HCT116 (cell line): ENCODE data around the gene CELF1. TPM values are rescaled to one million over a fixed set of nuclear protein-coding genes. Genes with fewer than 3 reads are reported as not detected.

ENCODE experiments used
- ATAC-seq: fragments of 200-7000 bp; cut with Tn5 transposase; 2 replicates; pipeline ENCODE4 v1.9.1; 2020; ENCODE audit warnings: mild to moderate bottlenecking, moderate library complexity
- BruUV-seq: library from RNA; stranded (reverse); fragments of 400-500 nt; replicated peaks from 2 replicates; lab custom pipeline; 2021; lab: Mats Ljungman, UMichigan
- CTCF ChIA-PET: fragments of 300-600 bp; sonication (Branson Sonifier 250); formaldehyde crosslinking; loops from one replicate; lab custom pipeline; 2021; ENCODE audit warnings: antibody characterized with exemption; lab: Charles Lee
- POLR2A ChIA-PET: fragments of 300-600, 350-600 bp; sonication (Branson Sonifier 250); formaldehyde crosslinking; loops from one replicate; lab custom pipeline; 2021; ENCODE audit warnings: antibody characterized with exemption; lab: Charles Lee
- RAD21 ChIA-PET, 2 experiments: fragments of 300-600 bp; sonication (Branson Sonifier 250); formaldehyde crosslinking; loops; one replicate each; lab custom pipeline; 2023; ENCODE audit warnings: low total read pairs in 2 of 2; ENCODE audit not compliant: uncharacterized antibody in 2 of 2, unreplicated experiment in 2 of 2, low non-redundant PET in 1 of 2; lab: Charles Lee
- DNase-seq: peaks from one replicate; pipeline ENCODE4 v3.0.0-alpha.2; 2010; ENCODE audit warnings: low read depth, low spot score
- H2AFZ ChIP-seq: fragments of 200-600 bp; shearing (Covaris generic), sonication (generic); 2 replicates; pipeline ENCODE4 v1.6.1; 2017; ENCODE audit warnings: low read depth, mixed run types, mixed read lengths, antibody characterized with exemption, low read length; ENCODE audit not compliant: poor library complexity, severe bottlenecking
- H3K27ac ChIP-seq: 2 replicates; pipeline ENCODE4 v1.5.1; 2012; ENCODE audit warnings: low read depth, low read length
- H3K27me3 ChIP-seq: fragments of 200-600 bp; sonication (generic); 2 replicates; pipeline ENCODE4 v1.6.1; 2016; ENCODE audit warnings: mixed run types, low read length, mixed read lengths; ENCODE audit not compliant: insufficient read depth
- H3K36me3 ChIP-seq, 2 experiments: fragments of 200-500 bp in 1 of 2; fragments of 200-600 bp in 1 of 2; sonication (Bioruptor generic) in 1 of 2; sonication (generic) in 1 of 2; 2 replicates each; pipeline versions ENCODE4 v1.5.1 to v1.6.1; 2014 to 2016; ENCODE audit warnings: low read length in 2 of 2, inconsistent platforms in 1 of 2, mixed read lengths in 1 of 2, mixed run types in 1 of 2; ENCODE audit not compliant: insufficient read depth in 2 of 2, control insufficient read depth in 1 of 2
- H3K4me1 ChIP-seq, 2 experiments: fragments of 200-600 bp in 1 of 2; sonication (generic) in 1 of 2; 2 replicates each; pipeline versions ENCODE4 v1.5.1 to v1.6.1; 2012 to 2017; ENCODE audit warnings: low read length in 2 of 2, inconsistent platforms in 1 of 2, mild to moderate bottlenecking in 1 of 2, mixed read lengths in 1 of 2, mixed run types in 1 of 2, moderate library complexity in 1 of 2; ENCODE audit not compliant: insufficient read depth in 2 of 2, control insufficient read depth in 1 of 2
- H3K4me2 ChIP-seq: fragments of 200-600 bp; sonication (generic); 2 replicates; pipeline ENCODE4 v1.6.1; 2017; ENCODE audit warnings: mixed run types, low read length, mixed read lengths
- H3K4me3 ChIP-seq, 2 experiments: fragments of 200-600 bp in 1 of 2; sonication (generic) in 1 of 2; replicated peaks in 1 of 2; 2 replicates each; pipeline ENCODE4 v1.5.1; 2011 to 2016; ENCODE audit warnings: low read length in 2 of 2, control low read depth in 1 of 2, low read depth in 1 of 2, mild to moderate bottlenecking in 1 of 2, mixed read lengths in 1 of 2, mixed run types in 1 of 2
- H3K79me2 ChIP-seq: fragments of 200-600 bp; sonication (generic); 2 replicates; pipeline ENCODE4 v1.6.1; 2017; ENCODE audit warnings: mild to moderate bottlenecking, mixed run types, low read length, moderate library complexity, mixed read lengths; ENCODE audit not compliant: insufficient read depth
- H3K9ac ChIP-seq: fragments of 200-600 bp; sonication (generic); 2 replicates; pipeline ENCODE4 v1.6.1; 2016; ENCODE audit warnings: low read length, mixed read lengths
- H3K9me2 ChIP-seq: fragments of 200-600 bp; sonication (generic), shearing (Covaris generic); 2 replicates; pipeline ENCODE4 v1.6.1; 2017; ENCODE audit warnings: mixed run types, mild to moderate bottlenecking, moderate library complexity; ENCODE audit not compliant: insufficient read depth
- H3K9me3 ChIP-seq, 2 experiments: fragments of 200-500 bp in 1 of 2; fragments of 200-600 bp in 1 of 2; sonication (Bioruptor generic) in 1 of 2; sonication (generic) in 1 of 2; 2 replicates each; pipeline ENCODE4 v1.6.1; 2014 to 2017; ENCODE audit warnings: low read length in 2 of 2, mixed read lengths in 2 of 2, inconsistent platforms in 1 of 2, low read depth in 1 of 2, mild to moderate bottlenecking in 1 of 2, mixed run types in 1 of 2, moderate library complexity in 1 of 2; ENCODE audit not compliant: control insufficient read depth in 1 of 2, insufficient read depth in 1 of 2
- H4K20me1 ChIP-seq: fragments of 200-600 bp; sonication (generic), shearing (Covaris generic); 2 replicates; pipeline ENCODE4 v1.6.1; 2017; ENCODE audit warnings: mixed run types, mild to moderate bottlenecking, moderate library complexity; ENCODE audit not compliant: insufficient read depth
- CBX3 ChIP-seq: IDR thresholded peaks from 2 replicates; pipeline ENCODE4 v1.6.1; 2012; ENCODE audit warnings: low read depth
- EGR1 ChIP-seq: IDR thresholded peaks from 2 replicates; pipeline ENCODE4 v1.6.1; 2012; ENCODE audit warnings: low read depth
- ELF1 ChIP-seq: IDR thresholded peaks from 2 replicates; pipeline ENCODE4 v1.6.1; 2012; ENCODE audit warnings: low read depth, borderline replicate concordance
- FOSL1 ChIP-seq: IDR thresholded peaks from 2 replicates; pipeline ENCODE4 v1.6.1; 2012; ENCODE audit warnings: low read depth
- POLR2AphosphoS5 ChIP-seq: IDR thresholded peaks from 2 replicates; pipeline ENCODE4 v1.6.1; 2011; ENCODE audit warnings: mild to moderate bottlenecking, low read depth, low read length, moderate library complexity
- REST ChIP-seq: IDR thresholded peaks from 2 replicates; pipeline ENCODE4 v1.6.1; 2012; ENCODE audit warnings: low read depth
- SP1 ChIP-seq: IDR thresholded peaks from 2 replicates; pipeline ENCODE4 v1.6.1; 2012; ENCODE audit warnings: low read depth
- SRF ChIP-seq: IDR thresholded peaks from 2 replicates; pipeline ENCODE4 v1.6.1; 2012; ENCODE audit warnings: low read depth
- TCF7L2 ChIP-seq: IDR thresholded peaks from 2 replicates; pipeline ENCODE4 v1.7.0; 2011; ENCODE audit warnings: borderline replicate concordance, inconsistent platforms; ENCODE audit not compliant: insufficient read depth, insufficient read length; ENCODE audit errors: extremely low read depth
- YY1 ChIP-seq: IDR thresholded peaks from 2 replicates; pipeline ENCODE4 v1.6.1; 2011; ENCODE audit warnings: low read length, low read depth, moderate library complexity, mild to moderate bottlenecking; ENCODE audit not compliant: insufficient replicate concordance; ENCODE audit errors: extremely low read depth
- intact Hi-C: fragments of 100-400 bp; cut with micrococcal nuclease; formaldehyde crosslinking; loops from 2 replicates; pipeline ENCODE4 v1.10.0; 2022
- total RNA-seq: library from RNA; stranded (reverse); gene quantifications from one replicate; pipeline ENCODE4 v1.2.1, GENCODE V29; 2021; ENCODE audit not compliant: unreplicated experiment
- TF ChIP-seq, protein P1 (sequence below): IDR thresholded peaks from 2 replicates; pipeline ENCODE4 v1.6.1; 2011; ENCODE audit warnings: mild to moderate bottlenecking, low read length, moderate library complexity; ENCODE audit not compliant: insufficient replicate concordance; ENCODE audit errors: extremely low read depth

CELF1 gene
- total RNA-seq, 1 experiment from 2014 or later, result 133 TPM

DNA sequence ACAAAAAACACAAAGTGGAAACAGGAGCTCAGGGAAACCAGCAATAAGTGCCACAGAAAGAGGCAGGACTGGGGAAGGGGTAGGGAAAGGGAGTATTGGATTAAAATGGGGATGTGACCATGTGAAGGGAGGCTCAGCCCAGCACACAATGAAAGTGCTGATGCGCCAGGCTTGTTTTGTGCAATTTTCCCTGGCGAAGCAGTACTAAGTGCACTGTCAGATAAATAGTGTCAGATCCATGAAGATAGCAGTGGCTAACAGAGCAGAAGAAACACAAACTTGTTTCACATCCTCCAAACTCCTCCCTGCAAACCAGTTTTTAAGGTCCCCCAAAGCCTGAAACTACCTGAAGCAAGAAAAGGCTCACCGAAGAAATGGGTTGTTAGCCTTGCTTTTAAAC is 53.3 kb downstream of the CELF1 start:
- H3K9me2 ChIP-seq, result no peaks in the 10 kb centered on the region
- no peaks in the 10 kb centered on the region for H3K9me3 ChIP-seq
- no peak overlapping the region for H3K9ac ChIP-seq
- intact Hi-C loops, result no loop called here
- no peak overlapping the region for H3K27ac ChIP-seq
- RAD21 ChIA-PET, result no interaction called here
- BruUV-seq, result no TSS peak
- no peak overlapping the region for H2AFZ ChIP-seq
- no peaks in the 10 kb centered on the region for H3K27me3 ChIP-seq
- POLR2A ChIA-PET, result no interaction called here
- H4K20me1 ChIP-seq, result peaks cover 23% of the 10 kb centered on the region; the same call in 1 of the 2 replicates
- H3K4me3 ChIP-seq, result no peak overlapping the region
- H3K4me1 ChIP-seq, result no peaks in the 10 kb centered on the region
- H3K36me3 ChIP-seq, result peaks cover 3 to 4% of the 10 kb centered on the region in 2 experiments; a peak in 2 of 4 replicates
- DNase-seq (no peak), ATAC-seq (no peak)
- H3K4me2 ChIP-seq, result no peak overlapping the region
- CTCF ChIA-PET, result no interaction called here
- no peak for TF ChIP-seq EGR1
- TF ChIP-seq, all 23 proteins: peak for 0
- H3K79me2 ChIP-seq, result peaks cover 99% of the 10 kb centered on the region

DNA sequence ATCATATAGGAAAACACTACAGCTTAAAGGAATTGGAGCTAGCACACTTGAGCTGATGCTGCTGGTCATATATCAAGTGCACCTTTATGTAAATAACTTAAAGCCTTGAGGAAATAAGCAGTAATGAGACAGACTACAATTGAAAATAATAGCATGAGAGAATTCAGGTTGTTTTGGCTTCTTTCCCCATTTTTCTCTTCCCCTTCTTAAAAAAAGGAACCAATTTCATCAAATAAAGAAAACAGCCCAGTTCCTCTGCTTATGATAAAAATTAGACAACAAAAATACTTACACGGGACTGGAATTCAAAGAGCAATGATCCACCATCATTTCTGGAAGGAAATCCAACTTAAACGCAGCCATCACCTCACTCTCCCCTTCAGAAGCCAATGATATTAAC is 53.8 kb downstream of the CELF1 start:
- Histone ChIP-seq H2AFZ (no peak overlapping the region), H3K79me2 (peaks cover 99% of the 10 kb centered on the region), H3K9me3 (no peaks in the 10 kb centered on the region), H3K36me3 (peaks cover 3 to 4% of the 10 kb centered on the region in 2 experiments; a peak in 2 of 4 replicates), H3K4me3 (no peak overlapping the region), H3K4me2 (no peak overlapping the region), H3K9me2 (no peaks in the 10 kb centered on the region), H4K20me1 (peaks cover 23% of the 10 kb centered on the region; the same call in 1 of the 2 replicates), H3K27me3 (no peaks in the 10 kb centered on the region), H3K9ac (no peak overlapping the region), H3K27ac (no peak overlapping the region), H3K4me1 (no peaks in the 10 kb centered on the region)
- no peak for DNase-seq
- no peak for TF ChIP-seq REST
- TF ChIP-seq POLR2AphosphoS5, result no peak
- no peak for TF ChIP-seq FOSL1
- TF ChIP-seq TCF7L2, result no peak
- TF ChIP-seq SP1, result no peak
- TF ChIP-seq, protein P1, sequence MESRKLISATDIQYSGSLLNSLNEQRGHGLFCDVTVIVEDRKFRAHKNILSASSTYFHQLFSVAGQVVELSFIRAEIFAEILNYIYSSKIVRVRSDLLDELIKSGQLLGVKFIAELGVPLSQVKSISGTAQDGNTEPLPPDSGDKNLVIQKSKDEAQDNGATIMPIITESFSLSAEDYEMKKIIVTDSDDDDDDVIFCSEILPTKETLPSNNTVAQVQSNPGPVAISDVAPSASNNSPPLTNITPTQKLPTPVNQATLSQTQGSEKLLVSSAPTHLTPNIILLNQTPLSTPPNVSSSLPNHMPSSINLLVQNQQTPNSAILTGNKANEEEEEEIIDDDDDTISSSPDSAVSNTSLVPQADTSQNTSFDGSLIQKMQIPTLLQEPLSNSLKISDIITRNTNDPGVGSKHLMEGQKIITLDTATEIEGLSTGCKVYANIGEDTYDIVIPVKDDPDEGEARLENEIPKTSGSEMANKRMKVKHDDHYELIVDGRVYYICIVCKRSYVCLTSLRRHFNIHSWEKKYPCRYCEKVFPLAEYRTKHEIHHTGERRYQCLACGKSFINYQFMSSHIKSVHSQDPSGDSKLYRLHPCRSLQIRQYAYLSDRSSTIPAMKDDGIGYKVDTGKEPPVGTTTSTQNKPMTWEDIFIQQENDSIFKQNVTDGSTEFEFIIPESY, result no peak
- TF ChIP-seq YY1, result no peak
- TF ChIP-seq EGR1, result no peak
- TF ChIP-seq SRF, result no peak
- no peak for TF ChIP-seq ELF1
- no peak for TF ChIP-seq CBX3
- CTCF ChIA-PET, result no interaction called here
- intact Hi-C loops, result no loop called here
- no peak for ATAC-seq
- no TSS peak for BruUV-seq
- RAD21 ChIA-PET, result no interaction called here
- POLR2A ChIA-PET, result no interaction called here
